HG03520 (cell line): ENCODE results near the gene FSD1L.
"Not testable (repeated sequence)": the region's sequence is repeated elsewhere in the genome, so short reads cannot be mapped to it uniquely, and the experiment has no call there.

Experiments used
- ATAC-seq: cut with Tn5 transposase; IDR thresholded peaks from one replicate; pipeline ENCODE4 v1.9.1; 2021; ENCODE audit warnings: mild to moderate bottlenecking, moderate library complexity; ENCODE audit not compliant: unreplicated experiment

FSD1L gene

DNA sequence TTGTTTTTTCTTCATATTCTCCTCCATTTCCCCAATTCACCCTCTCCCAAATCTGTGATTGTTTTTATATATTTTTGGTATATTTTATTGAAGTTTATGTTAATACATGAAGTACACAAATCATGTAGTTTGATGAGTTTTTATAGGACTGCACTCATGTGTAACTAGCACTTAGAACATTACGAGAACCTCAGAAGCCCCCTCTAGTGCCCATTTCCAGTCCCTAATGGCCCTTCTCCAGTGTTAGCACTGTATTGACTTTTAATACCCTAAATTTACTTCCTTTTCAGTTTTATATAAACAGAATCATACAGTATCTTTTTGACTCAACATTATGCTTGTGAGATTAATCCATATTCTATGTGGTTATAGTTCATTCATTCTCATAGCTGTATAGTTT is 91.6 kb downstream of the FSD1L start:
- no peak for ATAC-seq

DNA sequence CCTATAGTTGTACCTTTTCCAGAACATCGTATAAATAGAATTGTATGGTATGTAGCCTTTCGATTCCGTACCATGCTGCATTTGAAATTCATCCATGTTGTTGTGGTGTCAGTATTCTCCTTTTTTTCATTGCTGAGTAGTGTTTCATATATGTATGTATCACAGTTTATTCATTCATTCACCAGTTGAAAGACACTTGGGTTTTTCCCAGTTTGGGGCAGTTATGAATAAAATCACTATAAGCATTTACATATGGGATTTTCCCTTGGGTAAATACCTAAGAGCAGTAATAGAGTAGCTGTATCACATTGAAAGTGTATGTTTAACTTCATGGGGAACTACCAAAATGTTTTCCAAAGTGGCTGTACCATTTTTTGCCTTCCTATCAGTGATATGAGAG is 94.0 kb downstream of the FSD1L start:
- ATAC-seq, result peak; percentile 94

- no peak for ATAC-seq
These were observed 106.2 kb downstream of the FSD1L start for GRCh38 chr9:105554042-105554441.

GRCh38 chr9:105557804-105558610 is 110.2 kb downstream of the FSD1L start, which contains the start of gene FKTN:
Gene FKTN, plus strand, starts transcription at chr9:105558131. Its CDS starts 16,902 bp downstream, at chr9:105575033.
- ATAC-seq, result peak; percentile 96

- no peak for ATAC-seq
These were observed 124.6 kb downstream of the FSD1L start for GRCh38 chr9:105572455-105572854.

DNA sequence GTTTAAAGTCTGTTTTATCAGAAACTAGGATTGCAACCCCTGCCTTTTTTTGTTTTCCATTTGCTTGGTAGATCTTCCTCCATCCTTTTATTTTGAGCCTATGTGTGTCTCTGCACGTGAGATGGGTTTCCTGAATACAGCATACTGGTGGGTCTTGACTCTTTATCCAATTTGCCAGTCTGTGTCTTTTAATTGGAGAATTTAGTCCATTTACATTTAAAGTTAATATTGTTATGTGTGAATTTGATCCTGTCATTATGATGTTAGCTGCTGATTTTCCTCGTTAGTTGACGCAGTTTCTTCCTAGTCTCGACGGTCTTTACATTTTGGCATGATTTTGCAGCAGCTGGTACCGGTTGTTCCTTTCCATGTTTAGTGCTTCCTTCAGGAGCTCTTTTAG is 132.1 kb downstream of the FSD1L start:
- ATAC-seq, result not testable (repeated sequence)

DNA sequence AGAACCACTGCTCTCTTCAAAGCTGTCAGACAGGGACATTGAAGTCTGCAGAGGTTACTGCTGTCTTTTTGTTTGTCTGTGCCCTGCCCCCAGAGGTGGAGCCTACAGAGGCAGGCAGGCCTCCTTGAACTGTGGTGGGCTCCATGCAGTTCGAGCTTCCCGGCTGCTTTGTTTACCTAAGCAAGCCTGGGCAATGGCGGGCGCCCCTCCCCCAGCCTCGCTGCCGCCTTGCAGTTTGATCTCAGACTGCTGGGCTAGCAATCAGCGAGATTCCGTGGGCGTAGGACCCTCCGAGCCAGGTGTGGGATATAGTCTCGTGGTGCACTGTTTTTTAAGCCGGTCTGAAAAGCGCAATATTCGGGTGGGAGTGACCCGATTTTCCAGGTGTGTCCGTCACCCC is 133.7 kb downstream of the FSD1L start:
- ATAC-seq, result not testable (repeated sequence)

DNA sequence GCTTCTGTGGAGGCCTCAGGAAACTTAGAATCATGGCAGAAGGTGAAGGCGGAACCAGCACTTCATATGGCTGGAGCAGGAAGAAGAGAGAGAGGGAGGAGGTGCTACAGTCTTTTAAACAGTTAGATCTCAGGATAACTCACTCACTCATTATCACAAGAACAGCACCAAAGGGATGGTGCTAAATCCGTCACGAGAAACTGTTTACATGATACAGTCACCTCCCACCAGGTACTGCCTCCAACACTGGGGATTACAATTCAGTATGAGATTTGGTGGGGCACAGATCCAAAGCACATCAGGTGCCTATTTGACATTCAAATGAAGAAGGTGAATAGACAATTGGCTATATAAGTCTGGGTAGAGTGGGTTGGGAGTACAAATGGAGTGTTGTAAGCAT is 145.3 kb downstream of the FSD1L start:
- ATAC-seq, result no peak
